ENCODE data around the gene FCRL3. TPM values are rescaled to one million over a fixed set of nuclear protein-coding genes. Genes with fewer than 3 reads are reported as not detected.

FCRL3 gene
- total RNA-seq, 1 experiment from 2014 or later, result not detected

- DNase-seq, result no peak
- Histone ChIP-seq H4K20me1 (ENCODE audit: insufficient read depth) (no peaks in the 10 kb centered on the region; the same call in 1 of the 2 replicates), H3K27ac (no peak overlapping the region), H3K4me3 (no peak overlapping the region), H2AFZ (no peak overlapping the region), H3K4me1 (replicated peaks; ENCODE audit: insufficient read depth) (no peaks in the 10 kb centered on the region), H3F3A (ENCODE audit: insufficient read depth, low read depth) (no peaks in the 10 kb centered on the region), H3K9me3 (ENCODE audit: insufficient read depth, low read depth) (no peaks in the 10 kb centered on the region), H3K4me2 (no peak overlapping the region), H3K9me2 (ENCODE audit: insufficient read depth) (no peaks in the 10 kb centered on the region), H3K79me2 (ENCODE audit: low read depth) (no peaks in the 10 kb centered on the region), H3K36me3 (ENCODE audit: low read depth) (no peaks in the 10 kb centered on the region), H3K27me3 (ENCODE audit: insufficient read depth, low read depth) (peaks cover 26% of the 10 kb centered on the region)
- ChIA-PET POLR2A (ENCODE audit: unreplicated experiment) (no interaction called here), CTCF (interaction anchor here (0.5 kb wide), 1 partner anchor 252 kb away, joined by 4 read pairs; no protein-coding TSS in a partner anchor)
- no TSS peak for BruUV-seq (replicated peaks)
- intact Hi-C loops (cut with micrococcal nuclease; ENCODE audit: unreplicated experiment), result no loop called here
- TF ChIP-seq EZH2 (IDR thresholded peaks at IDR 0.05; ENCODE audit: low read depth) (no peak), CTCF (conservative IDR thresholded peaks at IDR 0.05) (no peak)
These were observed 2.6 kb downstream of the FCRL3 start for GRCh38 chr1:157697781-157698569.

GRCh38 chr1:157696966-157697628 lies 3.5 kb downstream of the FCRL3 start:
- Histone ChIP-seq H3K4me2 (no peak overlapping the region), H3K4me1 (replicated peaks; ENCODE audit: insufficient read depth) (no peaks in the 10 kb centered on the region), H3K9me2 (ENCODE audit: insufficient read depth) (no peaks in the 10 kb centered on the region), H4K20me1 (ENCODE audit: insufficient read depth) (no peaks in the 10 kb centered on the region; the same call in 1 of the 2 replicates), H3K79me2 (ENCODE audit: low read depth) (no peaks in the 10 kb centered on the region), H3K4me3 (no peak overlapping the region), H3K27ac (no peak overlapping the region), H3F3A (ENCODE audit: insufficient read depth, low read depth) (no peaks in the 10 kb centered on the region), H3K27me3 (ENCODE audit: insufficient read depth, low read depth) (peaks cover 26% of the 10 kb centered on the region), H3K9me3 (ENCODE audit: insufficient read depth, low read depth) (no peaks in the 10 kb centered on the region), H2AFZ (no peak overlapping the region), H3K36me3 (ENCODE audit: low read depth) (no peaks in the 10 kb centered on the region)
- no peak for DNase-seq
- CTCF ChIA-PET, result no interaction called here
- POLR2A ChIA-PET (ENCODE audit: unreplicated experiment), result no interaction called here
- intact Hi-C loops (cut with micrococcal nuclease; ENCODE audit: unreplicated experiment), result no loop called here
- no peak for TF ChIP-seq CTCF (conservative IDR thresholded peaks at IDR 0.05)
- no peak for TF ChIP-seq EZH2 (IDR thresholded peaks at IDR 0.05; ENCODE audit: low read depth)
- BruUV-seq (replicated peaks), result no TSS peak

- Histone ChIP-seq H4K20me1 (ENCODE audit: insufficient read depth) (no peaks in the 10 kb centered on the region; the same call in 1 of the 2 replicates), H3K27me3 (ENCODE audit: insufficient read depth, low read depth) (peaks cover 16% of the 10 kb centered on the region), H2AFZ (no peak overlapping the region), H3K4me2 (no peak overlapping the region), H3K27ac (no peak overlapping the region), H3K4me1 (replicated peaks; ENCODE audit: insufficient read depth) (no peaks in the 10 kb centered on the region), H3K9me3 (ENCODE audit: insufficient read depth, low read depth) (no peaks in the 10 kb centered on the region), H3K9me2 (ENCODE audit: insufficient read depth) (no peaks in the 10 kb centered on the region), H3K36me3 (ENCODE audit: low read depth) (no peaks in the 10 kb centered on the region), H3K4me3 (no peak overlapping the region), H3K79me2 (ENCODE audit: low read depth) (no peaks in the 10 kb centered on the region), H3F3A (ENCODE audit: insufficient read depth, low read depth) (no peaks in the 10 kb centered on the region)
- intact Hi-C loops (cut with micrococcal nuclease; ENCODE audit: unreplicated experiment), result no loop called here
- no TSS peak for BruUV-seq (replicated peaks)
- TF ChIP-seq CTCF (conservative IDR thresholded peaks at IDR 0.05) (no peak), EZH2 (IDR thresholded peaks at IDR 0.05; ENCODE audit: low read depth) (no peak)
- ChIA-PET CTCF (no interaction called here), POLR2A (ENCODE audit: unreplicated experiment) (no interaction called here)
- DNase-seq, result no peak
These were observed 5.2 kb downstream of the FCRL3 start for GRCh38 chr1:157695417-157695816.

Data from PC-9 (cell line).